ENCODE measurements around the gene CFAP107.
"Not testable (repeated sequence)": the region's sequence is repeated elsewhere in the genome, so short reads cannot be mapped to it uniquely, and the experiment has no call there.

The CFAP107 gene

DNA sequence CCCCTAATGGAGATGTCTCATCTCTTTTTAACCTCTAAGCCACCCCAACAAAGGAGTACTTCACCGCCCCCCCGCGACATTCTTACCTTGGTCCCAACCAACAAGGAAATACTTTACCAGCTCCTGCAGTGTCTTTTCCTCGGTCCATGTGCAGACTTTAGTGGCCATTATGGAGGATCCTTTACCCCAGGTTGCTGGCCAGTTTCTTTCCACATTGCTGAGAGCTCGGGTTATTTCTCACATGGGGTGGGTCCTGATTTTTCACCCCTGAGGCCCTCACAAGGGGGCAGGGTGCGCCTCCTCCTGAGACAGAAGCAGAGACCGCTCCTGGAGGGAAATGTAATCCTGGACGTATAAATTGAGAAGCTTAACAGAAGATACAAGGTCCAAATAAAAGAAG lies 33.1 kb upstream of the CFAP107 start:
- Histone ChIP-seq H3K27ac (ENCODE audit: insufficient read depth, low read length, poor library complexity, severe bottlenecking) (no peak overlapping the region), H3K4me1 (ENCODE audit: control insufficient read depth, insufficient read depth, low read length, poor library complexity, severe bottlenecking) (no peaks in the 10 kb centered on the region), H3K27me3 (replicated peaks; ENCODE audit: control insufficient read depth, insufficient read depth, low read length, poor library complexity, severe bottlenecking) (peaks cover 4% of the 10 kb centered on the region)

DNA sequence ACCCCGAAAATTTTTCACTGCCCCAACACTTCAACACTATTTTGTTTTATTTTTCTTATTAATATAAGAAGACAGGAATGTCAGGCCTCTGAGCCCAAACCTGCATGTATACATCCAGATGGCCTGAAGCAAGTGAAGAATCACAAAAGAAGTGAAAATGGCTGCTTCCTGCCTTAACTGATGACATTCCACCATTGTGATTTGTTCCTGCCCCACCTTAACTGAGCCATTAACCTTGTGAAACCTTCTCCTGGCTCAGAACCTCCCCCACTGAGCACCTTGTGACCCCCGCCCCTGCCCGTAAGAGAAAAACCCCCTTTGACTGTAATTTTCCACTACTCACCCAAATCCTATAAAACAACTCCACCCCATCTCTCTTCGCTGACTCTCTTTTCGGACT lies 32.3 kb upstream of the CFAP107 start:
- H3K4me3 ChIP-seq (ENCODE audit: insufficient read depth, low read depth, low read length, poor library complexity, severe bottlenecking); H3K27me3 ChIP-seq (replicated peaks; ENCODE audit: control insufficient read depth, insufficient read depth, low read length, poor library complexity, severe bottlenecking); H3K27ac ChIP-seq (ENCODE audit: insufficient read depth, low read length, poor library complexity, severe bottlenecking); H3K36me3 ChIP-seq (ENCODE audit: control insufficient read depth, insufficient read depth, low read length); DNase-seq; H3K4me1 ChIP-seq (ENCODE audit: control insufficient read depth, insufficient read depth, low read length, poor library complexity, severe bottlenecking); H3K9me3 ChIP-seq (ENCODE audit: control insufficient read depth, low read length): not testable (repeated sequence)

More for the DNA sequence above, 33.1 kb upstream of the CFAP107 start:
- no peaks in the 10 kb centered on the region for H3K9me3 ChIP-seq (ENCODE audit: control insufficient read depth, low read length)
- H3K4me3 ChIP-seq (ENCODE audit: insufficient read depth, low read depth, low read length, poor library complexity, severe bottlenecking) = no peak overlapping the region
- no peaks in the 10 kb centered on the region for H3K36me3 ChIP-seq (ENCODE audit: control insufficient read depth, insufficient read depth, low read length)
- no peak for DNase-seq

DNA sequence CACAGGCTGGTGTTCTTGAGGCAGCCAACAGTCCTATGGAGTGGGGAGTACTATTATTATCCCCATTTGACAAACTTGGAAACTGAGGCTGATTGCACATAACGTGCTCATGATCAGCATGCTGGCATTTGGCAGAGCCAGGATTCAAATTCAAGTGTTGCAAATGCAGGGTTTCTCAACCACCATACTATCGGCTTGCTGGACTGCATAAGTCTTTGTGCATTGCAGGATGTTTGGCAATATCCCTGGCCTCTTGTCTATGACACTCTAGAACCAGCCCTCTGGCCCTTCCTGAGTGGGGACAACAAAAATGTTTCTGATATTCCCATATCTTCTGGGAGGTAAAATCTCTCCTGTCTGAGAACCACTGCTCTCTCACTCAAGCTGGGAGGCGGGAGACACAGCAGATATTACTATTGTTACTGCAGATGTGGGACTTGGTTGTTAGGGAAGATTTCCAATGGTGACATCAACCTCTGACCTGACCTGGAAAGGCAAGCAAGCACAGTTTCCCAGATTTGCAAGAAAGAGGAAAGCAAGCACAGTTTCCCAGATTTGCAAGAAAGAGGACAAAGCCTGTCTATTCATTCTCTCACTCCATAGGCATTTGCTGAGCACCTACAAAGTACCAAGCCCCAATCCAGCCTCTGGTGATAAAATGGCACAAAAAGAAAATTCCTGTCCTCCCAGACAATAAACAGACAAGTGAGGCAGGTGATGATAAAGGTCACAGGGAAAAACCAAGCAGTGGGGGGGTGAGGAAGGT lies 31.1 kb upstream of the CFAP107 start:
- DNase-seq = no peak
- Histone ChIP-seq H3K36me3 (ENCODE audit: control insufficient read depth, insufficient read depth, low read length) (no peaks in the 10 kb centered on the region), H3K9me3 (ENCODE audit: control insufficient read depth, low read length) (no peaks in the 10 kb centered on the region), H3K4me1 (ENCODE audit: control insufficient read depth, insufficient read depth, low read length, poor library complexity, severe bottlenecking) (no peaks in the 10 kb centered on the region), H3K27me3 (replicated peaks; ENCODE audit: control insufficient read depth, insufficient read depth, low read length, poor library complexity, severe bottlenecking) (peaks cover 4% of the 10 kb centered on the region), H3K4me3 (ENCODE audit: insufficient read depth, low read depth, low read length, poor library complexity, severe bottlenecking) (no peak overlapping the region), H3K27ac (ENCODE audit: insufficient read depth, low read length, poor library complexity, severe bottlenecking) (no peak overlapping the region)

DNA sequence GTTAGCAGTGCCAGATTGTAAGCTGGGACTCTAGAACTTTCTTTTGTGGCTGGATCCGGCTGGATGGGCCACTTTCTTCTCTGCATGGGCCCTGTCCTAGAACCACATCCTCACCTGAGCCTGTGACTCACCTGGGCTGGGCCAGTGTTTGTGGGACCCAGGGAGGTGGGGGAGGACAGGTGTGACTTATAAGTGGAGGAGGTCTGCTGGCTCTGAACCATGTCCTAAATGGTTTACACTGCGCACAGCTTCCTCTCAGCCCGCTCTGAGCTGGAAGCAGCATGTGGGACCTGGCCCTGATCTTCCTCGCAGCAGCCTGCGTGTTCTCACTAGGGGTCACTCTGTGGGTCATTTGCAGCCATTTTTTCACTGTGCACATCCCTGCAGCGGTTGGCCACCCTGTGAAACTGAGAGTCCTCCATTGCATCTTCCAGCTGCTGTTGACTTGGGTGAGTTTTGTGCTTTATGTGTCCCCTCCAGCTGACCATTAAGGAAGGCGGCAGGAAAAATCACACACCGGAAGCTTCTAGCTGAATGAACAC lies 30.0 kb upstream of the CFAP107 start, which contains the start of gene AADACL3:
AADACL3 (plus strand) TSS at position 215 of the 542 bp plus-strand sequence; CDS start at position 282, 67 bp downstream.
- no peak within 1 kb of the TSS for H3K27ac ChIP-seq (ENCODE audit: insufficient read depth, low read length, poor library complexity, severe bottlenecking)
- no peak for DNase-seq
- no peaks in the 10 kb centered on the region for H3K9me3 ChIP-seq (ENCODE audit: control insufficient read depth, low read length)
- no peak within 1 kb of the TSS for H3K4me3 ChIP-seq (ENCODE audit: insufficient read depth, low read depth, low read length, poor library complexity, severe bottlenecking)
- H3K27me3 ChIP-seq (replicated peaks; ENCODE audit: control insufficient read depth, insufficient read depth, low read length, poor library complexity, severe bottlenecking) = peaks cover 4% of the 10 kb centered on the region
- H3K4me1 ChIP-seq (ENCODE audit: control insufficient read depth, insufficient read depth, low read length, poor library complexity, severe bottlenecking) = no peaks in the 10 kb centered on the region
- H3K36me3 ChIP-seq (ENCODE audit: control insufficient read depth, insufficient read depth, low read length) = no peaks in the 10 kb centered on the region

DNA sequence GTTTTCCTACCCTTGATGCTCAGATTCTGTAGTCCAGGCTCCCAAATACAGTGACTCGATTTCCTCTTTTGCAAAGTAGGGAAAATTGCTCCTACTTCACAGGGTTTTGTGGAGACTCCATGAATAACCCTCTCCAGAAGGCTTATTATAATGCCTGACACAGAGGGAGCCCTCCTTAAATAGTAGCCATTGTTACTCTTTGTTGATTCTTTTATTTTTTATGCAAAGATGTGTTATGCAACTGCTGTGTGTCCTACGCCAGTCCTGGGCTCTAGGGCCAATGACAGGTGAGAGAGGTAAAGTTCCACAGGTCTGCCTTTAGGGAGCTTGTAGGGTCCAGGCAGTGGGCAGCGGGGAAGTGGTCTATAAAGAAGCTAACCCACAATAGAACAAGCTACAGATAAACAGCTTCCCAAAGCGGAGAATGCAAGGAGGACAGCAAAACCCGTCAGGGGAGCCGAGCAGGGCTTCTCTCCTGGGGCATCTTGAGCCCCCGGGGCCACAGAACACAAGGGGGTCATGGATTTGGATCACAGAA lies 28.6 kb upstream of the CFAP107 start:
- no peaks in the 10 kb centered on the region for H3K9me3 ChIP-seq (ENCODE audit: control insufficient read depth, low read length)
- H3K4me3 ChIP-seq (ENCODE audit: insufficient read depth, low read depth, low read length, poor library complexity, severe bottlenecking) = no peak overlapping the region
- no peak overlapping the region for H3K27ac ChIP-seq (ENCODE audit: insufficient read depth, low read length, poor library complexity, severe bottlenecking)
- DNase-seq = no peak
- H3K4me1 ChIP-seq (ENCODE audit: control insufficient read depth, insufficient read depth, low read length, poor library complexity, severe bottlenecking) = no peaks in the 10 kb centered on the region
- H3K36me3 ChIP-seq (ENCODE audit: control insufficient read depth, insufficient read depth, low read length) = no peaks in the 10 kb centered on the region
- no peaks in the 10 kb centered on the region for H3K27me3 ChIP-seq (replicated peaks; ENCODE audit: control insufficient read depth, insufficient read depth, low read length, poor library complexity, severe bottlenecking)

DNA sequence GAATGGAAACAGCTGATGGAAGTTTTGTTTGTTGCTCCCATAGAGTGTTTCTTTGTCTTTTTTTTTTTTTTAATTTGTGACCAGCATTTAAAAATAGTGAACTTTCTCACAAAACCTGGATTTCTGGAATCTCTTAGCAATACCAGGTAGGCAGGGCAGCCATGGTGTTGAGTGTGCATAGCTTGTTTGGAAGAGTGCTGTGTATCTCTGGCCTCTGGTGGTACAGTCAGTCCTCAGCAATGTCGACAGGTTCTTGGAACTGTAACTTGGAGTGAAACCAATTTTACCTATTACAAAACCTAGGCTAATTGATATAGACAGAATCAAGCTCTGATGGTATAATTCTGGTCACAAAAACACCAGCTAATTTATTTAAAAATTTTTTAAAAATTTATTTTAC lies 23.4 kb upstream of the CFAP107 start:
- H3K27ac ChIP-seq (ENCODE audit: insufficient read depth, low read length, poor library complexity, severe bottlenecking) = no peak overlapping the region
- H3K27me3 ChIP-seq (replicated peaks; ENCODE audit: control insufficient read depth, insufficient read depth, low read length, poor library complexity, severe bottlenecking) = no peaks in the 10 kb centered on the region
- DNase-seq = no peak
- H3K4me3 ChIP-seq (ENCODE audit: insufficient read depth, low read depth, low read length, poor library complexity, severe bottlenecking) = no peak overlapping the region
- H3K9me3 ChIP-seq (ENCODE audit: control insufficient read depth, low read length) = no peaks in the 10 kb centered on the region
- H3K4me1 ChIP-seq (ENCODE audit: control insufficient read depth, insufficient read depth, low read length, poor library complexity, severe bottlenecking) = no peaks in the 10 kb centered on the region
- no peaks in the 10 kb centered on the region for H3K36me3 ChIP-seq (ENCODE audit: control insufficient read depth, insufficient read depth, low read length)

DNA sequence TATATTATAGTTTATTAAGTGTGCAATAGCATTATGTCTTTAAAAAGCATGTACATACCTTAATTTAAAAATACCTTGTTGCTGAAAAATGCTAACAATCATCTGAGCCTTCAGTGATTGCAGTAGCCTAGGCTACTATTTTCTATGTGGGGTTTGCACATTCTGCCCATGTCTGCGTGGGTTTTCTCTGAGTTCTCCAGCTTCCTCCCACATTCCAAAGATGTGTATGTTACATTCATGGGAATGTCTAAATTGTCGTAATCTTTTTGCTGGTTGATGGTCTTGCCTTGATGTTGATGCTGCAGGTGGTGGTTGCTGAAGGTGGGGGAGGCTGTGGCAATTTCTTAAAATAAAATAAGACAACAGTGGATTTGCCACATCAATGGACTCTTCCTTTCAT lies 17.6 kb upstream of the CFAP107 start:
- no peaks in the 10 kb centered on the region for H3K9me3 ChIP-seq (ENCODE audit: control insufficient read depth, low read length)
- H3K27me3 ChIP-seq (replicated peaks; ENCODE audit: control insufficient read depth, insufficient read depth, low read length, poor library complexity, severe bottlenecking) = no peaks in the 10 kb centered on the region
- DNase-seq = no peak
- H3K27ac ChIP-seq (ENCODE audit: insufficient read depth, low read length, poor library complexity, severe bottlenecking) = no peak overlapping the region
- no peaks in the 10 kb centered on the region for H3K36me3 ChIP-seq (ENCODE audit: control insufficient read depth, insufficient read depth, low read length)
- no peaks in the 10 kb centered on the region for H3K4me1 ChIP-seq (ENCODE audit: control insufficient read depth, insufficient read depth, low read length, poor library complexity, severe bottlenecking)
- no peak overlapping the region for H3K4me3 ChIP-seq (ENCODE audit: insufficient read depth, low read depth, low read length, poor library complexity, severe bottlenecking)

DNA sequence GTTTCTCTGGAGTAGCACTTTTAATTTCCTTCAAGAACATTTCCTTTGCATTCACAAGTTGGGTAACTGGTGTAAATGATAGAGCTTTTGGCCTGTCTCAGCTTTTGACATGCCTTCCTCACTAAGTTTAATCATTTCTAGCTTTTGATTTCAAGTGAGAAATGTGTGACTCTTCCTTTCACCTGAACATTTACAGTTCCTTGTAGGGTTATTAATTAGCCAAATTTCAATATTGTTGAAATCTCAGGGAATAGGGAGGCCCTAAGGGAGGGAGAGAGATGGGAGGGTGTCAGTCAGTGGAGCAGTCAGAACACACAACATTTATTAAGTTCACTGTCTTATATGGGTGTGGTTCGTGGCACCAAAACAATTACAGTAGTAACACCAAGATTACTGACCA lies 15.8 kb upstream of the CFAP107 start:
- no peaks in the 10 kb centered on the region for H3K9me3 ChIP-seq (ENCODE audit: control insufficient read depth, low read length)
- DNase-seq = no peak
- no peaks in the 10 kb centered on the region for H3K27me3 ChIP-seq (replicated peaks; ENCODE audit: control insufficient read depth, insufficient read depth, low read length, poor library complexity, severe bottlenecking)
- no peaks in the 10 kb centered on the region for H3K36me3 ChIP-seq (ENCODE audit: control insufficient read depth, insufficient read depth, low read length)
- no peaks in the 10 kb centered on the region for H3K4me1 ChIP-seq (ENCODE audit: control insufficient read depth, insufficient read depth, low read length, poor library complexity, severe bottlenecking)
- H3K27ac ChIP-seq (ENCODE audit: insufficient read depth, low read length, poor library complexity, severe bottlenecking) = no peak overlapping the region
- H3K4me3 ChIP-seq (ENCODE audit: insufficient read depth, low read depth, low read length, poor library complexity, severe bottlenecking) = no peak overlapping the region

DNA sequence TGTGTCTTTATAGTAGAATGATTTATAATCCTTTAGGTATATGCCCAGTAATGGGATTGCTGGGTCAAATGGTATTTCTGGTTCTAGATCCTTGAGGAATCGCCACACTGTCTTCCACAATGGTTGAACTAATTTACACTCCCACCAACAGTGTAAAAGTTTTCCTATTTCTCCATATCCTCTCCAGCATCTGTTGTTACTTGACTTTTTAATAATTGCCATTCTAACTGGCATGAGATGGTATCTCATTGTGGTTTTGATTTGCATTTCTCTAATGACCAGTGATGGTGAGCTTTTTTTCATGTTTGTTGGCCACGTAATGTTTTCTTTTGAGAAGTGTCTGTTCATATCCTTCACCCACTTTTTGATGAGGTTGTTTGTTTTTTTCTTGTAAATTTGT lies 14.9 kb upstream of the CFAP107 start:
- H3K36me3 ChIP-seq (ENCODE audit: control insufficient read depth, insufficient read depth, low read length); H3K27ac ChIP-seq (ENCODE audit: insufficient read depth, low read length, poor library complexity, severe bottlenecking); H3K9me3 ChIP-seq (ENCODE audit: control insufficient read depth, low read length); H3K4me3 ChIP-seq (ENCODE audit: insufficient read depth, low read depth, low read length, poor library complexity, severe bottlenecking); H3K27me3 ChIP-seq (replicated peaks; ENCODE audit: control insufficient read depth, insufficient read depth, low read length, poor library complexity, severe bottlenecking); DNase-seq; H3K4me1 ChIP-seq (ENCODE audit: control insufficient read depth, insufficient read depth, low read length, poor library complexity, severe bottlenecking): not testable (repeated sequence)

DNA sequence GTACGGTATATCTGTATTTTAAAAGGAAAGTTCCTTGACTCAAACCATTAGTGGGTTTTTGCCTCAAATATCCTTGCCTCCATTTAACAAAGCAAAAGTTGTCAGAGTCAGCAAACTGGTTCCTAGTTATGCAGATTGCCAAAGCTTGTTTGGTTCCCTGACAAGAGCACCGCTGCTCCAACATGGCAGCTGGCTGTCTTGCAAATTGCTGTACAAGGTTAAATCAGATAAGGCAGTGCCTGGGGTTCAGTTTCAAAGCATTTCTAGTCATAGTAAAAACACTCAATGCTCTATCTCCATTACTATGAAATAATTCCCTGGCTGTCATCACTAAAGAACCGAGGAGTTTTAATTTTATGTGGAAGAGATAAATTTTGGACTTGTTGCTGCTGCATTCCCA lies 11.3 kb upstream of the CFAP107 start:
- no peak for DNase-seq
- Histone ChIP-seq H3K36me3 (ENCODE audit: control insufficient read depth, insufficient read depth, low read length) (no peaks in the 10 kb centered on the region), H3K9me3 (ENCODE audit: control insufficient read depth, low read length) (peaks cover 5% of the 10 kb centered on the region)

More for the DNA sequence above, 11.3 kb upstream of the CFAP107 start:
- H3K27me3 ChIP-seq (replicated peaks; ENCODE audit: control insufficient read depth, insufficient read depth, low read length, poor library complexity, severe bottlenecking) = peaks cover 7% of the 10 kb centered on the region
- no peaks in the 10 kb centered on the region for H3K4me1 ChIP-seq (ENCODE audit: control insufficient read depth, insufficient read depth, low read length, poor library complexity, severe bottlenecking)
- H3K27ac ChIP-seq (ENCODE audit: insufficient read depth, low read length, poor library complexity, severe bottlenecking) = no peak overlapping the region
- H3K4me3 ChIP-seq (ENCODE audit: insufficient read depth, low read depth, low read length, poor library complexity, severe bottlenecking) = no peak overlapping the region

All from effector memory CD4-positive, alpha-beta T cell (primary cell).